ENCODE measurements around the gene ACTR1B.

- TF ChIP-seq CTCF (IDR thresholded peaks at IDR 0.05) (peak; percentile 70), EZH2 (IDR thresholded peaks at IDR 0.05) (no peak), EZH2phosphoT487 (IDR thresholded peaks at IDR 0.05) (no peak)
These were observed at the start of gene ACTR1B for GRCh38 chr2:97663962-97664635.

All from neural progenitor cell (in vitro differentiated cells).